ENCODE results near the gene ODC1. TPM values are rescaled to one million over a fixed set of nuclear protein-coding genes. Genes with fewer than 3 reads are reported as not detected.

Gene ODC1
- total RNA-seq, 4 donors from 2014 or later: 39.5 to 140 (median 57.6) TPM

- Histone ChIP-seq H3K27ac (no peak overlapping the region), H3K27me3 (no peaks in the 10 kb centered on the region), H3K4me3 (no peak overlapping the region), H3K9me3 (no peaks in the 10 kb centered on the region), H3K36me3 (no peaks in the 10 kb centered on the region), H3K4me1 (no peaks in the 10 kb centered on the region)
- TF ChIP-seq CTCF (IDR thresholded peaks at IDR 0.05) (no peak), POLR2A (IDR thresholded peaks at IDR 0.05) (no peak)
- intact Hi-C loops (cut with DNase I; ENCODE audit: low total_unique reads): loop anchor here (2.0 kb wide), 1 partner anchor 314 kb away; the partner anchor contains the start of gene RRM2
- DNase-seq: no peak
These were observed 11.5 kb downstream of the ODC1 start for GRCh38 chr2:10436583-10437110.

- no peaks in the 10 kb centered on the region for H3K27me3 ChIP-seq
- H3K9me3 ChIP-seq: no peaks in the 10 kb centered on the region
- H3K4me3 ChIP-seq: no peak overlapping the region
- no peak for DNase-seq
- intact Hi-C loops (cut with DNase I; ENCODE audit: low total_unique reads): loop anchor here (2.0 kb wide), 1 partner anchor 313 kb away; the partner anchor contains the start of gene RRM2
- no peak overlapping the region for H3K27ac ChIP-seq
- no peak for TF ChIP-seq CTCF (IDR thresholded peaks at IDR 0.05)
- no peak for TF ChIP-seq POLR2A (IDR thresholded peaks at IDR 0.05)
- H3K4me1 ChIP-seq: no peaks in the 10 kb centered on the region
- no peaks in the 10 kb centered on the region for H3K36me3 ChIP-seq
These were observed 12.3 kb downstream of the ODC1 start for GRCh38 chr2:10435820-10436204.

- TF ChIP-seq POLR2A (IDR thresholded peaks at IDR 0.05): no peak
- TF ChIP-seq CTCF (IDR thresholded peaks at IDR 0.05): peak; percentile 96 to 99 (median 98)
These were observed 13.0 kb downstream of the ODC1 start for GRCh38 chr2:10434886-10435819.

GRCh38 chr2:10433947-10434885 lies 13.9 kb downstream of the ODC1 start:
- no peak overlapping the region for H3K4me3 ChIP-seq
- no peak for TF ChIP-seq POLR2A (IDR thresholded peaks at IDR 0.05)
- TF ChIP-seq CTCF (IDR thresholded peaks at IDR 0.05): no peak
- intact Hi-C loops (cut with DNase I; ENCODE audit: low total_unique reads): loop anchor here (5.0 kb wide), 1 partner anchor 292 kb away; no protein-coding TSS in a partner anchor
- H3K4me1 ChIP-seq: no peaks in the 10 kb centered on the region
- H3K36me3 ChIP-seq: no peaks in the 10 kb centered on the region
- no peaks in the 10 kb centered on the region for H3K9me3 ChIP-seq
- no peak for DNase-seq
- no peak overlapping the region for H3K27ac ChIP-seq
- H3K27me3 ChIP-seq: no peaks in the 10 kb centered on the region

More at GRCh38 chr2:10434886-10435819, 13.0 kb downstream of the ODC1 start:
- H3K27ac ChIP-seq: no peak overlapping the region
- intact Hi-C loops (cut with DNase I; ENCODE audit: low total_unique reads): loop anchor here (5.0 kb wide), 1 partner anchor 293 kb away; no protein-coding TSS in a partner anchor
- H3K9me3 ChIP-seq: no peaks in the 10 kb centered on the region
- H3K4me1 ChIP-seq: no peaks in the 10 kb centered on the region
- peak; percentile 72 to 80 for DNase-seq
- H3K4me3 ChIP-seq: no peak overlapping the region
- no peaks in the 10 kb centered on the region for H3K36me3 ChIP-seq
- no peaks in the 10 kb centered on the region for H3K27me3 ChIP-seq

All from uterus (tissue), 4 donors.